Brain microvascular endothelial cell (primary cell): ENCODE measurements around the gene ALK.
A peak's percentile ranks its signal among the peaks of the same experiment; 100 is the strongest.

ENCODE experiments used
- DNase-seq: peaks from one replicate; pipeline ENCODE4 v3.0.0-alpha.2; 2020
- H3K27ac ChIP-seq: fragments of 250-450 bp; sonication (Bioruptor Pico); 2 replicates; pipeline ENCODE4 v1.5.1; 2020; ENCODE audit warnings: mild to moderate bottlenecking, moderate library complexity
- H3K27me3 ChIP-seq: fragments of 250-450 bp; sonication (Bioruptor Pico); replicated peaks from 2 replicates; pipeline ENCODE4 v1.5.1; 2020; ENCODE audit warnings: mild to moderate bottlenecking
- H3K36me3 ChIP-seq: fragments of 250-450 bp; sonication (Bioruptor Pico); replicated peaks from 2 replicates; pipeline ENCODE4 v1.5.1; 2020; ENCODE audit warnings: mild to moderate bottlenecking
- H3K4me3 ChIP-seq: 2 replicates; pipeline ENCODE4 v1.5.1; 2011; ENCODE audit warnings: low read depth, mild to moderate bottlenecking, control low read depth, low read length, moderate library complexity
- in situ Hi-C: cut with HindIII; loops from 2 replicates; pipeline ENCODE4 v1.10.0; 2017; ENCODE audit warnings: low sequenced_read_pairs, low pct_ligation_motif_present
- TF ChIP-seq, protein P1 (sequence below): IDR thresholded peaks from 2 replicates; pipeline ENCODE4 v1.5.1; 2011; ENCODE audit warnings: low read depth, mild to moderate bottlenecking, moderate library complexity, low read length, control low read depth, inconsistent platforms; ENCODE audit errors: missing control alignments

The ALK gene

GRCh38 chr2:29157131-29157530, 764.3 kb downstream of the ALK start:
- no peaks in the 10 kb centered on the region for H3K27me3 ChIP-seq
- H3K36me3 ChIP-seq: peaks cover 37% of the 10 kb centered on the region
- in situ Hi-C loops: no loop called here
- TF ChIP-seq, protein P1, sequence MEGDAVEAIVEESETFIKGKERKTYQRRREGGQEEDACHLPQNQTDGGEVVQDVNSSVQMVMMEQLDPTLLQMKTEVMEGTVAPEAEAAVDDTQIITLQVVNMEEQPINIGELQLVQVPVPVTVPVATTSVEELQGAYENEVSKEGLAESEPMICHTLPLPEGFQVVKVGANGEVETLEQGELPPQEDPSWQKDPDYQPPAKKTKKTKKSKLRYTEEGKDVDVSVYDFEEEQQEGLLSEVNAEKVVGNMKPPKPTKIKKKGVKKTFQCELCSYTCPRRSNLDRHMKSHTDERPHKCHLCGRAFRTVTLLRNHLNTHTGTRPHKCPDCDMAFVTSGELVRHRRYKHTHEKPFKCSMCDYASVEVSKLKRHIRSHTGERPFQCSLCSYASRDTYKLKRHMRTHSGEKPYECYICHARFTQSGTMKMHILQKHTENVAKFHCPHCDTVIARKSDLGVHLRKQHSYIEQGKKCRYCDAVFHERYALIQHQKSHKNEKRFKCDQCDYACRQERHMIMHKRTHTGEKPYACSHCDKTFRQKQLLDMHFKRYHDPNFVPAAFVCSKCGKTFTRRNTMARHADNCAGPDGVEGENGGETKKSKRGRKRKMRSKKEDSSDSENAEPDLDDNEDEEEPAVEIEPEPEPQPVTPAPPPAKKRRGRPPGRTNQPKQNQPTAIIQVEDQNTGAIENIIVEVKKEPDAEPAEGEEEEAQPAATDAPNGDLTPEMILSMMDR: no peak
- H3K4me3 ChIP-seq: no peak overlapping the region
- DNase-seq: no peak
- H3K27ac ChIP-seq: no peak overlapping the region

GRCh38 chr2:29155578-29155977, 765.8 kb downstream of the ALK start:
- H3K4me3 ChIP-seq: no peak overlapping the region
- in situ Hi-C loops: no loop called here
- no peaks in the 10 kb centered on the region for H3K27me3 ChIP-seq
- DNase-seq: peak; percentile 10
- peaks cover 35% of the 10 kb centered on the region for H3K36me3 ChIP-seq
- TF ChIP-seq, protein P1: no peak
- no peak overlapping the region for H3K27ac ChIP-seq

DNA sequence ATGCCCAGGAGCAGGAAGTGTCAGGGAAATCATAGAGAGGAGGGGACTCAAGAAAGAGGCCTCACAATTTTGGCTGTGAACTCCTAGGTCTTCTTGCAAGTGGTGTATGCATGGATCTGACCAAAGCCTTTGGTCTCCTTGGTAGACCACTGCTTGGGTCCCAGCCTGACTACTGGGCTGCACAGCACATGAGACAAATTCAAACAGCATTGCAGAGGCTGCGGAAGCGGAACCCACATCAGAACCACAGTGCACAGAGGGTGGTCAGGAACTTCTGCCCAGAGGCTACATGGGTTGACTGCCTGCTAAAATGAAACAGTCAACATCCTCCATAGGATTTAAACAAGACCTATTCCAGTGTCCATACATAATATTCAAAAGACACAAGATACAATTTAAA, 766.8 kb downstream of the ALK start:
- Histone ChIP-seq H3K27ac (no peak overlapping the region), H3K27me3 (no peaks in the 10 kb centered on the region), H3K4me3 (no peak overlapping the region), H3K36me3 (peaks cover 32% of the 10 kb centered on the region)
- in situ Hi-C loops: no loop called here
- DNase-seq: no peak
- TF ChIP-seq, protein P1: no peak

DNA sequence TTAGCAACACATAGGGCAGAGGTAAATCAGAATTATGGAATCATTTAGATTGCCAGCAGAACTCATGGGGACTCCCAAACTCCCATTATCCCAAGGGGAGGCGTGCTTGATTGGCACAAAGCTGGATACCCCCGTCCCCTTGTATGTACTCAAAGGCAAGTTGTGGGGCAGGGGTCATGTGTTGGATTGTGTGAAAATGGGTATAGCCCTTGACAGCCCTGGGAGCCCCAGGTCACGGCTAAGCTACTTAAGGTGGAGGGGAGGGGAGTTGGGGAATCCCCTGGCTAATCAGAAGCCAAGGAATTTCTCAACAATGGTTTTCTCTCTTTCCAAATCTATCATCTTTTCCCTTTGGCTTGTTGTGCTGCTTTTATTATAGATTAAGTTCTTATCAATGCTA, 773.4 kb downstream of the ALK start:
- Histone ChIP-seq H3K36me3 (peaks cover 3% of the 10 kb centered on the region), H3K27me3 (no peaks in the 10 kb centered on the region), H3K27ac (no peak overlapping the region), H3K4me3 (no peak overlapping the region)
- TF ChIP-seq, protein P1: no peak
- DNase-seq: no peak
- in situ Hi-C loops: no loop called here

DNA sequence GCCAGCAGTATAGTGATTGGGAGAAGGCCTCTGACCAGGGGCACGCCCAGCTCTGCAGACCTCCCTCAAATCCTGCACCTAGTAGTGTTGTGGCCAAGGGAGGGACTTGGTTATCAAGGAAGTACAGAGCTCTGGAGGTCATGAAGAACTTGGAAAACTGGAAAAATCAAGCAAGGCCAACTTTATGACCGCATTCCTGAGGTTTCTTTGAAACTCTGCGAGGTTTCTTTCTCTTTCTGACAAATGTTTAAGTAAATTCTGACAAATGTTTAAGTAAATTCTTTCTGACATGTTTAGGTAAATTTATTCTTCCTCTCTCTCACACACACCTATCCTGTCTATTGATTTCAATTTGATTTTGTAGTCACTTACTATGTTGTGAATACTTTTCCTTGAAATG, 775.2 kb downstream of the ALK start:
- TF ChIP-seq, protein P1: no peak
- DNase-seq: no peak
- in situ Hi-C loops: no loop called here

DNA sequence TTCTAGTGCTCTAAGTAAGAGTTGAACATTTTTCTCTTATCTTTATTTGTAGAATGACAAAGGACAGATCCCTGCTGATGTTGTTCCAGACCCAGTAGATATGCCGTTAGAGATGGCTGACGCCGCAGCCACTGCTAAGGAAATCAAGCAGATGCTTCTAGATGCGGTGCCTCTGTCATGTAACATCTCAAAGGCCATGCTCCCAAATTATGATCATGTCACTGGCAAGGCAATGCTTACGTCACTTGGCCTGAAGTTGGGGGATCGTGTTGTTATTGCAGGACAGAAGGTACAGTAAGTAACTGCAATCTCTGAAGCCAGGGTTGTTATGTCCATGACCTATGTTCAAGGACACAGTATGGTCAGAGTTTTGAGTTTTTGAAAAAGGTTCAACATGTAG, 777.7 kb downstream of the ALK start:
- in situ Hi-C loops: no loop called here
- Histone ChIP-seq H3K36me3 (peaks cover 4% of the 10 kb centered on the region), H3K4me3 (no peak overlapping the region), H3K27me3 (no peaks in the 10 kb centered on the region), H3K27ac (no peak overlapping the region)
- TF ChIP-seq, protein P1: no peak
- DNase-seq: no peak

More for the DNA sequence above, 775.2 kb downstream of the ALK start:
- Histone ChIP-seq H3K27me3 (no peaks in the 10 kb centered on the region), H3K4me3 (no peak overlapping the region), H3K27ac (no peak overlapping the region), H3K36me3 (peaks cover 2% of the 10 kb centered on the region)
